ENCODE data around the gene SLC6A9.

SLC6A9 gene

DNA sequence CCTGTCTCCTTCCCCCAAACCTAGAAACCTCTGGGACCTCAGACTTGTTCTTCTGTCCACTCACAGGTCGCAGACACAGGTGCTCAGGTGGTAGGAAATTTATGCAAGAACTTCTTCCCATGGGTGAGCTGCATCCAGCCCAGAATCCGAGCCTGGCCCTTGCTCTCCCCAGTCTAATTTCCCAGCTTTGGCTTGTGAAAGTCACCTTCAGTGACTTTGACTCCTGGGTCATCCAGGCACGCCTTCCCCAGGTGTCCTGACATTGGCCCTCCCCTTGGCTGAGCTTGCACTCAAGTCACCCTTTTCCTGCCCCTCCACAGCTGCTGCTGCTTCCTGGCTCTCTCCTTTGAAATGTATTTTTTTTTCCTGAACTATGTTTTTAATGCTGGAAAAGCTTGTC, 77.9 kb downstream of the SLC6A9 start:
- H3K9ac ChIP-seq (ENCODE audit: low read length): no peak overlapping the region
- no peaks in the 10 kb centered on the region for H3K27me3 ChIP-seq (ENCODE audit: insufficient read depth, low read length, poor library complexity)
- no peaks in the 10 kb centered on the region for H3K79me2 ChIP-seq (ENCODE audit: control insufficient read depth, insufficient read depth, low read length)
- no peak overlapping the region for H2BK15ac ChIP-seq (replicated peaks; ENCODE audit: low read depth)
- H3K27ac ChIP-seq (ENCODE audit: low read depth, low read length): no peak overlapping the region
- H2BK120ac ChIP-seq (ENCODE audit: low read depth, low read length): no peak overlapping the region
- H3K79me1 ChIP-seq (ENCODE audit: low read length): peaks cover under 1% of the 10 kb centered on the region
- H3K4ac ChIP-seq (ENCODE audit: low read depth, low read length): no peak overlapping the region
- H3K18ac ChIP-seq (ENCODE audit: low read length): no peak overlapping the region
- H3K36me3 ChIP-seq (ENCODE audit: control insufficient read depth, insufficient read depth, low read length): no peaks in the 10 kb centered on the region
- WGBS (ENCODE audit: extremely low coverage, insufficient coverage, low lambda C conversion rate): no CpG with 5 or more reads among the region's 3 CpGs
- no peak overlapping the region for H3K4me2 ChIP-seq (ENCODE audit: low read length)
- no peak overlapping the region for H4K8ac ChIP-seq (ENCODE audit: low read depth, low read length)
- no peak overlapping the region for H3K56ac ChIP-seq (ENCODE audit: low read length)
- H3K23ac ChIP-seq (ENCODE audit: low read length): no peak overlapping the region
- no peak overlapping the region for H2BK5ac ChIP-seq (ENCODE audit: low read length)
- H4K5ac ChIP-seq (ENCODE audit: low read length): no peak overlapping the region
- DNase-seq: no peak
- H2AK5ac ChIP-seq (ENCODE audit: low read length): no peak overlapping the region
- H3K4me1 ChIP-seq (ENCODE audit: control insufficient read depth, low read depth, low read length): no peaks in the 10 kb centered on the region
- no peak overlapping the region for H3K4me3 ChIP-seq (ENCODE audit: low read length)

DNA sequence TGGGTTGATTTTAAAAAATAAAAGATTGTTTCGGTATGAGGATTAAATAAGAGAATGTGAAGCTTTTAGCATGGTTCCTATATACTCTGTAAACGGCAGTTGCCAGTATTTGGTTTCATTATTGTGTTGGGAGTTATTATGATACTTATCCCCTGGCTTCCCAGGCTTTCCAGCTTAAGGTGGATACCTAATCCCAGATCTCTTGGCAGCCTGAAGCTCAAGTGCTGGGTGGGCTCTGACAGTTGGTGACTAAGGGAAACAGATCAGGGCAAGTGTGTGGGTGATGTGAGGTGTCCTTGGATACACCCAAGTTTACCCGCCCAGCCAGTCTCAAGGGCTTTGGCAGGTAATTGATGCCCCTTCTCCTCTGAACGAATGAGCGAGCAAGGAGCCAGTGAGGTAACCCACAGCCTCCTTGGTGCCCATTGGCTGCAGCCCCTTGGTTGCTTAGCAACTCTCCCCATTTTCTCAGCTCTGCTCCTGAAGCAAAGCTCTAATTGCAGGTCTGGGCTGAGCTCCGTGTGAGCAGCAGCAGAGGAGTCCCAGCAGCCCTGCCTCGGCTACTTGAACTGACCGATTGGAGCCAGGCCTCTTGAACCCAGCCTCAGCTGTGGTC, 78.4 kb downstream of the SLC6A9 start:
- Histone ChIP-seq H3K4me3 (ENCODE audit: low read length) (no peak overlapping the region), H2BK120ac (ENCODE audit: low read depth, low read length) (no peak overlapping the region), H3K18ac (ENCODE audit: low read length) (no peak overlapping the region), H3K56ac (ENCODE audit: low read length) (no peak overlapping the region), H3K79me2 (ENCODE audit: control insufficient read depth, insufficient read depth, low read length) (no peaks in the 10 kb centered on the region), H3K79me1 (ENCODE audit: low read length) (peaks cover 2% of the 10 kb centered on the region), H3K4ac (ENCODE audit: low read depth, low read length) (no peak overlapping the region), H3K36me3 (ENCODE audit: control insufficient read depth, insufficient read depth, low read length) (no peaks in the 10 kb centered on the region), H3K27ac (ENCODE audit: low read depth, low read length) (no peak overlapping the region), H3K4me1 (ENCODE audit: control insufficient read depth, low read depth, low read length) (peaks cover under 1% of the 10 kb centered on the region), H3K9ac (ENCODE audit: low read length) (no peak overlapping the region), H4K5ac (ENCODE audit: low read length) (no peak overlapping the region), H3K23ac (ENCODE audit: low read length) (no peak overlapping the region), H2AK5ac (ENCODE audit: low read length) (no peak overlapping the region), H4K8ac (ENCODE audit: low read depth, low read length) (no peak overlapping the region), H3K27me3 (ENCODE audit: insufficient read depth, low read length, poor library complexity) (no peaks in the 10 kb centered on the region), H3K4me2 (ENCODE audit: low read length) (no peak overlapping the region), H2BK15ac (replicated peaks; ENCODE audit: low read depth) (no peak overlapping the region), H2BK5ac (ENCODE audit: low read length) (no peak overlapping the region)
- WGBS (ENCODE audit: extremely low coverage, insufficient coverage, low lambda C conversion rate): 100% methylated on average over 2 of the region's 8 CpGs
- DNase-seq: peak; percentile 86

- Histone ChIP-seq H3K27me3 (ENCODE audit: insufficient read depth, low read length, poor library complexity) (no peaks in the 10 kb centered on the region), H3K9ac (ENCODE audit: low read length) (no peak overlapping the region), H3K79me1 (ENCODE audit: low read length) (peaks cover 4% of the 10 kb centered on the region), H4K8ac (ENCODE audit: low read depth, low read length) (no peak overlapping the region), H2BK120ac (ENCODE audit: low read depth, low read length) (no peak overlapping the region), H2BK5ac (ENCODE audit: low read length) (no peak overlapping the region), H4K5ac (ENCODE audit: low read length) (no peak overlapping the region), H3K4me1 (ENCODE audit: control insufficient read depth, low read depth, low read length) (peaks cover 2% of the 10 kb centered on the region), H3K27ac (ENCODE audit: low read depth, low read length) (no peak overlapping the region), H3K23ac (ENCODE audit: low read length) (no peak overlapping the region), H2BK15ac (replicated peaks; ENCODE audit: low read depth) (no peak overlapping the region), H3K36me3 (ENCODE audit: control insufficient read depth, insufficient read depth, low read length) (no peaks in the 10 kb centered on the region), H3K4me3 (ENCODE audit: low read length) (no peak overlapping the region), H3K4ac (ENCODE audit: low read depth, low read length) (no peak overlapping the region), H3K4me2 (ENCODE audit: low read length) (no peak overlapping the region), H3K56ac (ENCODE audit: low read length) (no peak overlapping the region), H3K18ac (ENCODE audit: low read length) (no peak overlapping the region), H2AK5ac (ENCODE audit: low read length) (no peak overlapping the region), H3K79me2 (ENCODE audit: control insufficient read depth, insufficient read depth, low read length) (no peaks in the 10 kb centered on the region)
- no CpG with 5 or more reads among the region's 4 CpGs for WGBS (ENCODE audit: extremely low coverage, insufficient coverage, low lambda C conversion rate)
- DNase-seq: no peak
Measured at GRCh38 chr1:43951021-43951985, 80.0 kb downstream of the SLC6A9 start.

GRCh38 chr1:43949678-43950077, 81.6 kb downstream of the SLC6A9 start:
- Histone ChIP-seq H3K56ac (ENCODE audit: low read length) (no peak overlapping the region), H3K9ac (ENCODE audit: low read length) (no peak overlapping the region)
- no CpG with 5 or more reads among the region's 13 CpGs for WGBS (ENCODE audit: extremely low coverage, insufficient coverage, low lambda C conversion rate)

GRCh38 chr1:43947874-43948437, 83.3 kb downstream of the SLC6A9 start:
- Histone ChIP-seq H3K4ac (ENCODE audit: low read depth, low read length) (no peak overlapping the region), H3K36me3 (ENCODE audit: control insufficient read depth, insufficient read depth, low read length) (no peaks in the 10 kb centered on the region), H2AK5ac (ENCODE audit: low read length) (no peak overlapping the region), H3K18ac (ENCODE audit: low read length) (no peak overlapping the region), H3K27ac (ENCODE audit: low read depth, low read length) (no peak overlapping the region), H3K27me3 (ENCODE audit: insufficient read depth, low read length, poor library complexity) (no peaks in the 10 kb centered on the region), H3K4me2 (ENCODE audit: low read length) (peak overlapping the region; percentile 22), H3K79me1 (ENCODE audit: low read length) (peaks cover 4% of the 10 kb centered on the region), H2BK120ac (ENCODE audit: low read depth, low read length) (no peak overlapping the region), H3K9ac (ENCODE audit: low read length) (peak overlapping the region; percentile 95), H3K4me1 (ENCODE audit: control insufficient read depth, low read depth, low read length) (peaks cover 2% of the 10 kb centered on the region), H3K79me2 (ENCODE audit: control insufficient read depth, insufficient read depth, low read length) (no peaks in the 10 kb centered on the region), H3K23ac (ENCODE audit: low read length) (no peak overlapping the region), H4K8ac (ENCODE audit: low read depth, low read length) (no peak overlapping the region), H4K5ac (ENCODE audit: low read length) (no peak overlapping the region), H2BK15ac (replicated peaks; ENCODE audit: low read depth) (no peak overlapping the region), H2BK5ac (ENCODE audit: low read length) (no peak overlapping the region), H3K56ac (ENCODE audit: low read length) (peak overlapping the region; percentile 98), H3K4me3 (ENCODE audit: low read length) (no peak overlapping the region)
- no CpG with 5 or more reads among the region's 3 CpGs for WGBS (ENCODE audit: extremely low coverage, insufficient coverage, low lambda C conversion rate)
- no peak for DNase-seq

More at GRCh38 chr1:43949678-43950077, 81.6 kb downstream of the SLC6A9 start:
- no peak overlapping the region for H4K5ac ChIP-seq (ENCODE audit: low read length)
- no peaks in the 10 kb centered on the region for H3K27me3 ChIP-seq (ENCODE audit: insufficient read depth, low read length, poor library complexity)
- DNase-seq: no peak
- H3K23ac ChIP-seq (ENCODE audit: low read length): no peak overlapping the region
- H3K36me3 ChIP-seq (ENCODE audit: control insufficient read depth, insufficient read depth, low read length): no peaks in the 10 kb centered on the region
- H2BK5ac ChIP-seq (ENCODE audit: low read length): no peak overlapping the region
- H3K4me1 ChIP-seq (ENCODE audit: control insufficient read depth, low read depth, low read length): peaks cover 2% of the 10 kb centered on the region
- peaks cover 4% of the 10 kb centered on the region for H3K79me1 ChIP-seq (ENCODE audit: low read length)
- H2AK5ac ChIP-seq (ENCODE audit: low read length): no peak overlapping the region
- no peak overlapping the region for H2BK120ac ChIP-seq (ENCODE audit: low read depth, low read length)
- no peak overlapping the region for H3K27ac ChIP-seq (ENCODE audit: low read depth, low read length)
- no peak overlapping the region for H4K8ac ChIP-seq (ENCODE audit: low read depth, low read length)
- H3K4ac ChIP-seq (ENCODE audit: low read depth, low read length): no peak overlapping the region
- H2BK15ac ChIP-seq (replicated peaks; ENCODE audit: low read depth): no peak overlapping the region
- no peak overlapping the region for H3K4me3 ChIP-seq (ENCODE audit: low read length)
- no peaks in the 10 kb centered on the region for H3K79me2 ChIP-seq (ENCODE audit: control insufficient read depth, insufficient read depth, low read length)
- no peak overlapping the region for H3K18ac ChIP-seq (ENCODE audit: low read length)
- H3K4me2 ChIP-seq (ENCODE audit: low read length): no peak overlapping the region
